H1 (cell line): ENCODE data around the gene CPEB1. TPM values are rescaled to one million over a fixed set of nuclear protein-coding genes. Genes with fewer than 3 reads are reported as not detected.

ENCODE experiments used
- CTCF ChIA-PET: fragments of 300-600 bp; sonication (Branson Sonifier 250); formaldehyde crosslinking; loops from one replicate; lab custom pipeline; 2021; ENCODE audit not compliant: partially characterized antibody; lab: Charles Lee
- POLR2A ChIA-PET: fragments of 300-600 bp; sonication (Branson Sonifier 250); formaldehyde crosslinking; loops from one replicate; lab custom pipeline; 2021; ENCODE audit warnings: inconsistent platforms; ENCODE audit not compliant: partially characterized antibody; lab: Charles Lee
- DNase-seq, 2 experiments: peaks; one replicate each; pipeline versions ENCODE4 v3.0.0 to v3.0.0-alpha.2; 2010 to 2022; ENCODE audit warnings: low spot score in 2 of 2, low read depth in 1 of 2, mixed read lengths in 1 of 2
- FAIRE-seq: peaks from 2 replicates; lab custom pipeline; 2011; peaks lifted over from hg19 to GRCh38; lab: Jason Lieb, UNC
- H2AFZ ChIP-seq: 2 replicates; pipeline ENCODE4 v1.8.1; 2012; ENCODE audit warnings: low read length, inconsistent platforms
- H2AK5ac ChIP-seq: 2 replicates; pipeline ENCODE4 v1.6.1; 2013; ENCODE audit warnings: low read depth, low read length
- H2BK120ac ChIP-seq: replicated peaks from 2 replicates; pipeline ENCODE3; 2013; ENCODE audit warnings: low read depth, low read length, inconsistent platforms
- H2BK12ac ChIP-seq: 2 replicates; pipeline ENCODE4 v1.6.1; 2013; ENCODE audit warnings: low read depth, low read length
- H2BK15ac ChIP-seq: 2 replicates; pipeline ENCODE4 v1.6.1; 2013; ENCODE audit warnings: low read length
- H2BK20ac ChIP-seq: 2 replicates; pipeline ENCODE4 v1.6.1; 2013; ENCODE audit warnings: low read length
- H2BK5ac ChIP-seq: 2 replicates; pipeline ENCODE4 v1.6.1; 2013; ENCODE audit warnings: low read depth, low read length
- H3K14ac ChIP-seq: 2 replicates; pipeline ENCODE4 v1.6.1; 2013; ENCODE audit warnings: inconsistent platforms; ENCODE audit not compliant: insufficient read length
- H3K18ac ChIP-seq: 2 replicates; pipeline ENCODE4 v1.6.1; 2013; ENCODE audit warnings: low read length; ENCODE audit errors: extremely low read depth
- H3K23ac ChIP-seq: 2 replicates; pipeline ENCODE4 v1.6.1; 2013; ENCODE audit warnings: inconsistent platforms; ENCODE audit not compliant: insufficient read length
- H3K23me2 ChIP-seq: 2 replicates; pipeline ENCODE4 v1.6.1; 2013; ENCODE audit warnings: low read depth, low read length
- H3K27ac ChIP-seq: 2 replicates; pipeline ENCODE4 v1.6.1; 2011; ENCODE audit warnings: low read depth, low read length, inconsistent platforms
- H3K27me3 ChIP-seq, 4 experiments: replicated peaks in 1 of 4; 1 replicate in 1 of 4; 2 replicates in 3 of 4; pipeline versions ENCODE4 v1.6.1 to v1.8.1; 2011 to 2013; ENCODE audit warnings: low read length in 3 of 4, mild to moderate bottlenecking in 3 of 4, inconsistent platforms in 2 of 4, mixed read lengths in 2 of 4, moderate library complexity in 1 of 4; ENCODE audit not compliant: control insufficient read depth in 3 of 4, insufficient read depth in 3 of 4; ENCODE audit errors: extremely low read depth in 1 of 4
- H3K36me3 ChIP-seq, 4 experiments: 2 replicates each; pipeline versions ENCODE4 v1.6.1 to v1.8.1; 2011 to 2013; ENCODE audit warnings: mild to moderate bottlenecking in 4 of 4, low read length in 3 of 4, moderate library complexity in 2 of 4, control low read depth in 1 of 4, inconsistent platforms in 1 of 4; ENCODE audit not compliant: insufficient read depth in 4 of 4, control insufficient read depth in 2 of 4
- H3K4ac ChIP-seq: replicated peaks from 2 replicates; pipeline ENCODE3; 2013; ENCODE audit warnings: low read length, low read depth, mixed read lengths, inconsistent platforms; ENCODE audit not compliant: insufficient read length
- H3K4me1 ChIP-seq, 4 experiments: replicated peaks in 1 of 4; 1 replicate in 1 of 4; 2 replicates in 3 of 4; pipeline versions ENCODE4 v1.6.1 to v1.8.1; 2011 to 2013; ENCODE audit warnings: low read length in 3 of 4, inconsistent platforms in 2 of 4, mixed read lengths in 1 of 4; ENCODE audit not compliant: insufficient read depth in 4 of 4, control insufficient read depth in 3 of 4
- H3K4me2 ChIP-seq, 2 experiments: 2 replicates each; pipeline versions ENCODE4 v1.6.1 to v1.8.1; 2011 to 2013; ENCODE audit warnings: low read depth in 2 of 2, low read length in 2 of 2, control low read depth in 1 of 2, inconsistent platforms in 1 of 2, mild to moderate bottlenecking in 1 of 2; ENCODE audit not compliant: insufficient read depth in 1 of 2
- H3K4me3 ChIP-seq, 4 experiments: fragments of 200-600, 300-600 bp in 1 of 4; sonication (generic), shearing (Covaris generic), sonication (Bioruptor Twin) in 1 of 4; 2 replicates each; pipeline versions ENCODE4 v1.5.1 to v1.8.1; 2011 to 2016; ENCODE audit warnings: low read length in 4 of 4, low read depth in 3 of 4, control low read depth in 2 of 4, inconsistent platforms in 2 of 4, mild to moderate bottlenecking in 2 of 4, mixed read lengths in 1 of 4, moderate library complexity in 1 of 4; ENCODE audit not compliant: insufficient read depth in 2 of 4; ENCODE audit errors: extremely low read depth in 1 of 4
- H3K56ac ChIP-seq: replicated peaks from 2 replicates; pipeline ENCODE3; 2013; ENCODE audit warnings: low read depth, mild to moderate bottlenecking, mixed read lengths, low read length, inconsistent platforms; ENCODE audit not compliant: insufficient read length
- H3K79me1 ChIP-seq: 2 replicates; pipeline ENCODE4 v1.6.1; 2013; ENCODE audit warnings: low read depth, low read length, control low read depth
- H3K79me2 ChIP-seq, 2 experiments: 2 replicates each; pipeline versions ENCODE4 v1.6.1 to v1.8.1; 2012 to 2013; ENCODE audit warnings: low read length in 2 of 2, mild to moderate bottlenecking in 2 of 2, inconsistent platforms in 1 of 2; ENCODE audit not compliant: insufficient read depth in 2 of 2, control insufficient read depth in 1 of 2
- H3K9ac ChIP-seq, 4 experiments: replicated peaks in 1 of 4; 1 replicate in 1 of 4; 2 replicates in 3 of 4; pipeline versions ENCODE4 v1.6.1 to v1.8.1; 2011 to 2013; ENCODE audit warnings: low read depth in 3 of 4, low read length in 3 of 4, control low read depth in 2 of 4, mild to moderate bottlenecking in 2 of 4, moderate library complexity in 2 of 4, inconsistent platforms in 1 of 4; ENCODE audit errors: extremely low read depth in 1 of 4
- H3K9me3 ChIP-seq, 2 experiments: 2 replicates each; pipeline versions ENCODE4 v1.6.1 to v1.8.1; 2012 to 2013; ENCODE audit warnings: mild to moderate bottlenecking in 2 of 2, moderate library complexity in 2 of 2, control low read depth in 1 of 2, inconsistent platforms in 1 of 2, low read depth in 1 of 2, low read length in 1 of 2, mixed read lengths in 1 of 2; ENCODE audit not compliant: insufficient read depth in 2 of 2
- H4K20me1 ChIP-seq, 2 experiments: replicated peaks in 1 of 2; 2 replicates each; pipeline versions ENCODE3 to v1.8.1; 2011 to 2013; ENCODE audit warnings: inconsistent platforms in 2 of 2, low read length in 2 of 2, mild to moderate bottlenecking in 1 of 2; ENCODE audit not compliant: insufficient read depth in 2 of 2, control insufficient read depth in 1 of 2
- H4K5ac ChIP-seq: 2 replicates; pipeline ENCODE4 v1.6.1; 2013; ENCODE audit warnings: low read length, low read depth, mixed read lengths, inconsistent platforms; ENCODE audit not compliant: insufficient read length
- H4K8ac ChIP-seq: 2 replicates; pipeline ENCODE4 v1.8.0; 2013; ENCODE audit warnings: mild to moderate bottlenecking, moderate library complexity, low read length, inconsistent platforms; ENCODE audit not compliant: insufficient read depth; ENCODE audit errors: extremely low read depth
- H4K91ac ChIP-seq: replicated peaks from 2 replicates; pipeline ENCODE3; 2013; ENCODE audit warnings: low read length, mixed read lengths, inconsistent platforms; ENCODE audit not compliant: insufficient read length
- CHD1 ChIP-seq: IDR thresholded peaks from 2 replicates; pipeline ENCODE4 v1.6.1; 2012; ENCODE audit warnings: low read depth, low read length, improper control_type of control experiment
- CREB1 ChIP-seq: IDR thresholded peaks from 2 replicates; pipeline ENCODE4 v1.6.1; 2012; ENCODE audit warnings: inconsistent platforms
- JUND ChIP-seq: IDR thresholded peaks from 2 replicates; pipeline ENCODE4 v1.6.1; 2011; ENCODE audit warnings: mild to moderate bottlenecking, improper control_type of control experiment, low read length
- KDM4A ChIP-seq: IDR thresholded peaks from one replicate; pipeline ENCODE4 v1.7.1; 2012; ENCODE audit warnings: low read depth, mild to moderate bottlenecking, moderate library complexity, low read length, inconsistent platforms; ENCODE audit not compliant: severe bottlenecking
- POLR2A ChIP-seq, 2 experiments: IDR thresholded peaks; 1 replicate in 1 of 2; 2 replicates in 1 of 2; pipeline ENCODE4 v1.6.1; 2011; ENCODE audit warnings: low read depth in 2 of 2, low read length in 2 of 2, mild to moderate bottlenecking in 2 of 2; ENCODE audit errors: control extremely low read depth in 1 of 2
- RBBP5 ChIP-seq: IDR thresholded peaks from 2 replicates; pipeline ENCODE4 v1.7.1; 2012; ENCODE audit warnings: low read depth, mild to moderate bottlenecking, inconsistent platforms, low read length, moderate library complexity, borderline replicate concordance
- RNF2 ChIP-seq: fragments of 200-900, 300-1000 bp; sonication (generic); IDR thresholded peaks from 2 replicates; pipeline ENCODE4 v1.7.1; 2016; ENCODE audit warnings: borderline replicate concordance, low read depth, mild to moderate bottlenecking, antibody characterized with exemption, low read length; ENCODE audit not compliant: poor library complexity, severe bottlenecking; ENCODE audit errors: missing control alignments
- TAF1 ChIP-seq: IDR thresholded peaks from 2 replicates; pipeline ENCODE4 v1.6.1; 2011; ENCODE audit warnings: mild to moderate bottlenecking, low read depth, low read length
- TBP ChIP-seq: IDR thresholded peaks from 2 replicates; pipeline ENCODE4 v1.6.1; 2011; ENCODE audit warnings: low read depth, low read length, improper control_type of control experiment
- YY1 ChIP-seq: IDR thresholded peaks from 2 replicates; pipeline ENCODE4 v1.6.1; 2011; ENCODE audit warnings: low read depth, mild to moderate bottlenecking, low read length
- WGBS, 2 experiments: shearing (Covaris generic) in 1 of 2; methylation state at CpG; one replicate each; pipeline versions ENCODE4 v1.1.6 to v1.1.7; 2013 to 2015; ENCODE audit warnings: low lambda C conversion rate in 2 of 2, mixed read lengths in 2 of 2, inconsistent platforms in 1 of 2, low coverage in 1 of 2, missing lambda C conversion rate in 1 of 2; ENCODE audit not compliant: insufficient replicate concordance in 2 of 2, insufficient coverage in 1 of 2, insufficient read length in 1 of 2; ENCODE audit errors: extremely low coverage in 1 of 2, missing lambda C conversion rate in 1 of 2; 5-methylcytosine and 5-hydroxymethylcytosine counted together
- polyA plus RNA-seq, 7 experiments: library from polyadenylated mRNA; depleted of rRNA in 3 of 7; stranded (reverse) in 5 of 7; unstranded in 2 of 7; fragments of >200 nt in 5 of 7; fragments of 200-250 nt in 2 of 7; gene quantifications; 1 replicate in 5 of 7; 2 replicates in 1 of 7; 4 replicates in 1 of 7; pipeline versions ENCODE4 v1.2.1 to v1.2.3, GENCODE V29; 2011 to 2013; ENCODE audit warnings: missing spikeins in 2 of 7, mixed read lengths in 2 of 7
- total RNA-seq: library from RNA; stranded (reverse); fragmentation: NEBNext Ultra II Directional; extraction: Animal tissue kit (Norgen Biotek cat#: 25700); gene quantifications from 2 replicates; pipeline ENCODE4 v1.2.1, GENCODE V29; 2021
- TF ChIP-seq, protein P1 (sequence below): IDR thresholded peaks from 2 replicates; pipeline ENCODE4 v1.6.1; 2012; ENCODE audit warnings: inconsistent platforms

CPEB1 gene
- total and polyA plus RNA-seq, 2 of the 8 experiments (the other 6 are each of a cell fraction or from before 2014, with no cell fraction given) = 4.4 to 4.5 TPM

GRCh38 chr15:82571722-82572222 is 75.4 kb downstream of the CPEB1 start:
- Histone ChIP-seq H2BK5ac (no peak overlapping the region), H3K27me3 (no peaks in the 10 kb centered on the region; a peak in 2 of 7 replicates), H3K4ac (no peak overlapping the region), H3K23ac (no peak overlapping the region), H3K4me2 (peak overlapping the region; percentile 82 to 98), H2AFZ (peak overlapping the region; percentile 99), H2BK15ac (no peak overlapping the region), H3K18ac (peak overlapping the region; percentile 44; the same call in 1 of the 2 replicates), H3K4me1 (peaks cover 9 to 16% (median 11%) of the 10 kb centered on the region in 4 experiments), H2BK20ac (no peak overlapping the region), H3K4me3 (peak overlapping the region; percentile 12 to 50 (median 22); a peak in 6 of 8 replicates), H3K23me2 (peaks cover 4% of the 10 kb centered on the region), H3K79me1 (no peaks in the 10 kb centered on the region), H2BK12ac (peak overlapping the region; percentile 93), H3K79me2 (no peaks in the 10 kb centered on the region), H3K36me3 (no peaks in the 10 kb centered on the region), H3K9ac (peak overlapping the region in 1 of 4 experiments; percentile 16; a peak in 4 of 7 replicates), H2AK5ac (no peak overlapping the region), H3K27ac (no peak overlapping the region), H2BK120ac (no peak overlapping the region), H4K20me1 (no peaks in the 10 kb centered on the region), H3K56ac (no peak overlapping the region), H4K5ac (no peak overlapping the region), H4K8ac (peak overlapping the region; percentile 46; the same call in 1 of the 2 replicates), H3K9me3 (no peaks in the 10 kb centered on the region), H4K91ac (no peak overlapping the region), H3K14ac (no peak overlapping the region)
- 10% methylated on average over 15 of the region's 17 CpGs; no CpG with 5 or more reads in 1 of the 2 experiments for WGBS, 2 experiments
- ChIA-PET CTCF (interaction anchor here (0.9 to 1.7 kb wide), 4 partner anchors 15 to 428 kb away, joined by 3 to 6 read pairs (median 3); no protein-coding TSS in a partner anchor), POLR2A (interaction anchor here (0.9 to 6.9 kb wide), 4 partner anchors 15 to 34 kb away, joined by 3 to 79 read pairs (median 4); partner anchors contain the start of gene RPS17)
- FAIRE-seq = no peak
- DNase-seq = peak; percentile 43 to 69
- TF ChIP-seq CHD1 (no peak), RNF2 (no peak), CREB1 (peak; percentile 72; the same call in 1 of the 2 replicates), RBBP5 (0 out of 2 replicates have a peak, but pooled peaks have one; percentile 25), JUND (no peak), KDM4A (peak; percentile 40), POLR2A (IDR thresholded peaks at IDR 0.05; ENCODE audit: control extremely low read depth in 1 of 2, low read depth in 2 of 2, low read length in 2 of 2) (peak in 1 of 2 experiments; percentile 71; a peak in 1 of 3 replicates), YY1 (peak; percentile 52; the same call in 1 of the 2 replicates), TAF1 (0 out of 2 replicates have a peak, but pooled peaks have one; percentile 51), TBP (peak; percentile 22; the same call in 1 of the 2 replicates)
- TF ChIP-seq, protein P1, sequence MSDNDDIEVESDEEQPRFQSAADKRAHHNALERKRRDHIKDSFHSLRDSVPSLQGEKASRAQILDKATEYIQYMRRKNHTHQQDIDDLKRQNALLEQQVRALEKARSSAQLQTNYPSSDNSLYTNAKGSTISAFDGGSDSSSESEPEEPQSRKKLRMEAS = peak; percentile 38; the same call in 1 of the 2 replicates
